GM21381 (cell line): ENCODE results near the gene TEX52.

ENCODE experiments used
- ATAC-seq: cut with Tn5 transposase; IDR thresholded peaks from one replicate; pipeline ENCODE4 v1.9.1; 2021; ENCODE audit warnings: mild to moderate bottlenecking, moderate library complexity; ENCODE audit not compliant: unreplicated experiment

Gene TEX52

DNA sequence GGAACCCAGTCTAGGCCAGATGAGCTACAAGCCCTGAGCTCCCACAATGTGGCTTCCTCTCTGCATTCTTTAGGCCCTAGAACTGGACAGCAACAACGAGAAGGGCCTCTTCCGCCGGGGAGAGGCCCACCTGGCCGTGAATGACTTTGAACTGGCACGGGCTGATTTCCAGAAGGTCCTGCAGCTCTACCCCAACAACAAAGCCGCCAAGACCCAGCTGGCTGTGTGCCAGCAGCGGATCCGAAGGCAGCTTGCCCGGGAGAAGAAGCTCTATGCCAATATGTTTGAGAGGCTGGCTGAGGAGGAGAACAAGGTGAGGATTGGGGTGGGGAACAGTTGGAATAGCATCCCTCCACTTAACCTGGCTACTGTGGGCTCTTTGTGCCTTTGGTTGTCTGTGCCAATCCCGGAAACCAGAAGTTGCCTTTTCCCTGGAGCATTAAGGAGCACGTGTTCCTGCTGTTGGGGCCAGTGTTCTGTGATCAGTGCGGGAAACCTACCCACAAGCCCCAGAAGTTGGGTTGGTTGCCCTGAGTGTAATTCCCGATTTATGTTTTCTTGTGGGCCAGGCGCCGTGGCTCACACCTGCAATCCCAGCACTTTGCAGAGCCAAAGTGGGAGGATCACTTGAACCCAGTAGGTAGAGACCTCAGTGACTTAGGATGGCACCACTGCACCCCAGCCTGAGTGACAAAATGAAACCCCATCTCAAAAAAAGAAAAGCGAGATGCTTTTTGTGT, 55.6 kb downstream of the TEX52 start:
- no peak for ATAC-seq

DNA sequence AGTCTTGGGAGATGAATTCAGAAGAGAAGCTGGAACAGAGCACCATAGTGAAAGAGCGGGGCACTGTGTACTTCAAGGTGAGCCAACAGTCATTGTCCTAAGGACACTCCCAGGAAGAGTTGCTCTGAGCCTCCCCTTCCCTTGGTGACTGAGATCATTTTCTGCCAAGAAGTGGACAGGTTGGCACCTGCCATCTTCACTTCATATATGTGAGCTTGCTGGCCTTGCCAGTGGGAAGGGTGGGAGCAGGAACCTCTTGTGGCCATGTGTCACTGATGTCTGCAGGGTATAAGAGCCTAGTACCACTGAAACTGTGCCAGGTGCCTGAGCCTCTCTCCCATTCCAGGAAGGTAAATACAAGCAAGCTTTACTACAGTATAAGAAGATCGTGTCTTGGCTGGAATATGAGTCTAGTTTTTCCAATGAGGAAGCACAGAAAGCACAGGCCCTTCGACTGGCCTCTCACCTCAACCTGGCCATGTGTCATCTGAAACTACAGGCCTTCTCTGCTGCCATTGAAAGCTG, 56.7 kb downstream of the TEX52 start:
- no peak for ATAC-seq
